Hematopoietic multipotent progenitor cell treated with erythropoietin and hydrocortisone succinate and interleukin-3 and kit ligand, for 6 days (in vitro differentiated cells): ENCODE results near the gene C16orf92.

Experiments
- DNase-seq: peaks from one replicate; pipeline ENCODE4 v3.0.0-alpha.2; 2015

The C16orf92 gene

DNA sequence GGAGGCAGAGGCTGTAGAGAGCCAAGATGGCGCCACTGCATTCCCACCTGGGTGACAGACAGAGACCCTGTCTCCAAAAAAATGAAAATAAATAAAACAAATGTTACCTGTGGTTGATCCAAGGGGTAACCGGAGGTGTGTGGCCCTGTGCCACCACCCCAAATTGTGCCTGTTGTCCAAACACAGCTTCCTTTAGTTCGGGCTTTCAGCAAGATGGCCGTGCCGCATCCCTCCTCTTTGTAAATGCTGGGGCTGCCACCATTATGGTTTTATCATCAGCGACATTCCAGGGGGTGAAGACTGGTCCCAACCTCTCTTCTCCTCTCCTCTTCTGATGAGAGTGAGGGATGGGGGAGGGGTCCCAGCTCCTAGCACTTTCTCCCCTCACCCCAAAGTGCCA, at the start of gene C16orf92:
TSS of gene C16orf92 (plus strand) at position 312 of the 400 bp plus-strand sequence. CDS start 143 bp downstream, outside the sequence.
- DNase-seq: no peak

DNA sequence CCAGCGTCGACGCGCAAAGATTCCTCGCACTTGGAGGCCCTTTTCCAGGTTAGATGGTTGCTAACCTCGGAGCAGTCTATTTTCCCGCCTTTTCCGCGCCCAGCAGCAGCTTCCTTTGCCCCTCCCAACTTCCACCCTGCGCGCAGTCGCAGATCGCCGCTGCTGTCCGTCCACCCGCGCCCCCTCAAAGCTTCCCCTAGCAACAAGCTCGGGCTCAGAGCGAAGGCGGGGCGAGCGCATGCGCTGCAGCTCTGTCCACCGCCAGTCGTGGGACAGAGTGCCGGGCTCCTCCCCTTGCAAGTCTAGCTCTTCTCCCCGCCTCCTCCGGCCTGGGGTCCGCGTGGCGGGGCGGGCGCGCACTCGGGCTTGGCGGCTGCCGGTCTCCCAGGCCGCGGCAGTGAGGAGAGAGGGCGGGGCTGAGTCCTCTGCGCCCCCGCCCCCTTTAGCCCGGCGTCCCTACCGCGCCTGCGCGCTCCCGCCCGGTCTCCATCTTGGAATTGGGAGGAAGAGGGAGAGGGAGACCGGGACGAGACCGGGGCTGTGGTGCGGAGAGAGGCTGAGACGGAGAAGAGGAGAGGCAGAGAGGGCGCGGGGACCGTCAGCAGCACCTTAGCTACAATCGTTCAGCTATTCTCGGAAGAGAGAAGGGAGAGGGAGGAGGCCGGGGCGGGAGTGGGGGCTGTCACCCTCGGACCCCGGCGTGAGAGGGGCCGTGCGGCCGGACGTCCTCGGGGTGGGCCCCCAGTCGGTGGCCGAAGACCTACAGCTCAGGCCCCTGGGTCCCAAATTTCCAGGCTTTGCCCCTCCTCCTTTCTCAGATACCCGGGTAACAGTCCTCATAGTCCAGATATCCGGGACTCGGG, 49.4 kb upstream of the C16orf92 start, which contains the start of gene TAOK2:
TSS of gene TAOK2 (plus strand) at position 485 of the 863 bp plus-strand sequence. CDS start 3,905 bp downstream, outside the sequence.
- DNase-seq: peak; percentile 99

- peak; percentile 51 for DNase-seq
These were observed 48.5 kb upstream of the C16orf92 start for GRCh38 chr16:29974291-29975133.

GRCh38 chr16:29975134-29975538, 47.9 kb upstream of the C16orf92 start:
- no peak for DNase-seq

DNA sequence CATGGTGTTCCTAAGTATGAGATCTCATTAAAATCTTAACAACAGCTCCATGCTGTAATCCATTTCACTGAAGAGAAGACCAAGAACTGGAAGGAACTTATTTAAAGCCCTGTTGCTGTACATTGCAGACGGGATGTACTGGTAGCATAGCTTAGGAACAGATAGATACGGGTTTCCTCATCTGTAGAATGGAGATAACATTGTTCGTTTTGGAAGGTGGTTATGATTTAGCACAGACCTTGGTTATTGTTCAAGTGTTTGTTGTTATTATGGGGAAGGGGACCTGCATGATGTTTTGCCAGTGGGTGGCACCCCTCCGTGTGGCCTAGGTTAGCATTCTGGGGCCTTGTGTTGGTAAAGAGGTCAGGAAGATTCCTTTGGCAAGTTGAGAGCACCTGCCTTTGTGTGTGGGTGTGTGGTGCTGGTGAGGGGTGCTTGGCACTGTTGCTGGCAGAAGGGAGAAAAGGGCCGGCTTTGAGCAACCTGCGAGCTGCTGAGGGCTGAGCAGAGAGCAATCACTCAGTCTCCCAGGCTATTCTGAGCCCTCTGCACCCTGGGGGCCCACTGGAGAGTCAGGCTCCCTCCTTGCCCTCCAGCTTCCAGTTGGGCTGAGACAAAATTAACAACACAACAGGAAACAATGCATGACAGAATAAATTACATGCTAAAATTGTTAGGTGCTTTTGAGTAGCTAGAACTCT, 47.0 kb upstream of the C16orf92 start:
- peak; percentile 73 for DNase-seq

GRCh38 chr16:29977063-29977825, 45.8 kb upstream of the C16orf92 start:
- DNase-seq: no peak

DNA sequence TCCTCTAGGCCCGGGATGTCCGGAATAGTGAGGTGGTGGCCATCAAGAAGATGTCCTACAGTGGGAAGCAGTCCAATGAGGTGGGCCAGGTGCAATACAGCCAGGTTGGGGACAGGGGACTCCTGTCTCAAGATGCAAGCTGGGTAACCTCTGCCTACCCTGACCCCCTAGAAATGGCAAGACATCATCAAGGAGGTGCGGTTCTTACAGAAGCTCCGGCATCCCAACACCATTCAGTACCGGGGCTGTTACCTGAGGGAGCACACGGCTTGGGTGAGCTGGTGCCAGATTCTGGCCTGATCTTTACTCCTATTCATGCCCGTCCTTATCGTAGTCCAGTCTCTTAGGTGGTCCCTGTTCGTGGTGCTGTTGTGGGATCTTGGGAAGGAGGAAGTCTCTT, 44.9 kb upstream of the C16orf92 start:
- no peak for DNase-seq

DNA sequence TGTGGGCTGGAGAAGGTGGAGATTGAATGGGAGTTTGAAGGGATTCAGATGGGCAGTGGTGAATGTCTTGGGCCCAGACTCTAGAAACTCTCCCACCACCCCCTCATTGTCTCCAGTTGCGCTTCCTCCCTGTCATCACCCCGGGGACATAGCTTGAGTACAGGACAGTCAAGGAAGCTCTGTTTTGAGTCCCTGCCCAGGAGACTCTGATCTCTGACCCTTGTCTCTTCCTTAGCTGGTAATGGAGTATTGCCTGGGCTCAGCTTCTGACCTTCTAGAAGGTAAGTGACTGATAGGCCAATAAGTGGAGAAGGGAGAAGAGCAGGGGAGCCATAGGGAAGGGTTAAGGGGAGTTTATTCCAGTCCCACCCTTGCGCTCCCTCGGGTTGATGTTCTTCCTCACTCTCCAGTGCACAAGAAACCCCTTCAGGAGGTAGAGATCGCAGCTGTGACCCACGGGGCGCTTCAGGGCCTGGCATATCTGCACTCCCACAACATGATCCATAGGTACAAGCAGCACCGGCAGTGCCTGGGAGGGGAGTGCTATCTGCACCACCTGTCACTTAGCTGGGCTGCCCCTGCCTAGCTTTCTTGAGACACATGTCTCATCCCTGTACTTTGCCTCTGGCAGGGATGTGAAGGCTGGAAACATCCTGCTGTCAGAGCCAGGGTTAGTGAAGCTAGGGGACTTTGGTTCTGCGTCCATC, 44.3 kb upstream of the C16orf92 start:
- DNase-seq: no peak

- no peak for DNase-seq
These were observed 40.2 kb upstream of the C16orf92 start for GRCh38 chr16:29982560-29983419.

- DNase-seq: no peak
These were observed 39.4 kb upstream of the C16orf92 start for GRCh38 chr16:29983420-29984136.

DNA sequence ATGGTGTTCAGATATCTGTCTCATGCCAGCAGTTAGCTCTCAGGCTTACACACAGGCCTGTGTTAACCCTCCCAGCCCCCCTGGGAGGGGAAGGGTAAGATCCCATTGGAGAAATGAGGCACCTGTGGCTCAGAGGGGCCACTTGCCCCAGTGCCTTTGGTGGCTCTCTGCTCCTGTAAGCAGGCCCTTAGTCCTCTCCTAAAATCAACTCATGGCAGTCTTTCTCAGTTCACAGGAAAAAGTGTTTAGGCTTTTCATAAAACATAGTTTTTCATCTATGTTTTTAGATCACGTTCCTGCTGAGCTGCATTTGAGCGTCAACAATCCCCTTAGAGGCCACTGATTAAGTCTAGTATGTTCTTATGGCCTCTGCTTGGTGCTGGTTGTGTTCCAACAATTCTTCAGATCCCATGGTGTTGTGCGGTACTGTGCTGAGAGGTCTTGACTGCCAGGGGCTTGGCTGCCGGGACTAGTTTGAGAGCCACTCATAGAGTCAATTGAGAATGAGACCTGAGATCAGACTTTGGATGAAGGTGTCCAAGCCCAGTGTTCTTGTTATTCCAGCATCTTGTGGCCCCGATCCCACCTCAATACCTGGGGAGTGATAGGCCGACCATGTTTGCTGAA, 38.7 kb upstream of the C16orf92 start:
- no peak for DNase-seq

GRCh38 chr16:29984764-29985147, 38.2 kb upstream of the C16orf92 start:
- no peak for DNase-seq

GRCh38 chr16:29985271-29985811, 37.7 kb upstream of the C16orf92 start:
- DNase-seq: no peak

DNA sequence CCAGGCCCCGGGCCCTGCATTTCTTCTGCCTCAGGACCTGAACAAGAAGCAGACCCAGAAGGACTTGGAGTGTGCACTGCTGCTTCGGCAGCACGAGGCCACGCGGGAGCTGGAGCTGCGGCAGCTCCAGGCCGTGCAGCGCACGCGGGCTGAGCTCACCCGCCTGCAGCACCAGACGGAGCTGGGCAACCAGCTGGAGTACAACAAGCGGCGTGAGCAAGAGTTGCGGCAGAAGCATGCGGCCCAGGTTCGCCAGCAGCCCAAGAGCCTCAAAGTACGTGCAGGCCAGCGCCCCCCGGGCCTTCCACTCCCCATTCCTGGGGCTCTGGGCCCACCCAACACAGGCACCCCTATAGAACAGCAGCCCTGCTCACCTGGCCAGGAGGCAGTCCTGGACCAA, 36.8 kb upstream of the C16orf92 start:
- no peak for DNase-seq

DNA sequence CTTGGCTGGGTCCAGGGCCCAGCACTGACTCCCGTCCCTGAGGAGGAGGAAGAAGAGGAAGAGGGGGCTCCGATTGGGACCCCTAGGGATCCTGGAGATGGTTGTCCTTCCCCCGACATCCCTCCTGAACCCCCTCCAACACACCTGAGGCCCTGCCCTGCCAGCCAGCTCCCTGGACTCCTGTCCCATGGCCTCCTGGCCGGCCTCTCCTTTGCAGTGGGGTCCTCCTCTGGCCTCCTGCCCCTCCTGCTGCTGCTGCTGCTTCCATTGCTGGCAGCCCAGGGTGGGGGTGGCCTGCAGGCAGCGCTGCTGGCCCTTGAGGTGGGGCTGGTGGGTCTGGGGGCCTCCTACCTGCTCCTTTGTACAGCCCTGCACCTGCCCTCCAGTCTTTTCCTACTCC, 36.1 kb upstream of the C16orf92 start:
- no peak for DNase-seq

GRCh38 chr16:29987371-29988085, 35.5 kb upstream of the C16orf92 start:
- DNase-seq: no peak

DNA sequence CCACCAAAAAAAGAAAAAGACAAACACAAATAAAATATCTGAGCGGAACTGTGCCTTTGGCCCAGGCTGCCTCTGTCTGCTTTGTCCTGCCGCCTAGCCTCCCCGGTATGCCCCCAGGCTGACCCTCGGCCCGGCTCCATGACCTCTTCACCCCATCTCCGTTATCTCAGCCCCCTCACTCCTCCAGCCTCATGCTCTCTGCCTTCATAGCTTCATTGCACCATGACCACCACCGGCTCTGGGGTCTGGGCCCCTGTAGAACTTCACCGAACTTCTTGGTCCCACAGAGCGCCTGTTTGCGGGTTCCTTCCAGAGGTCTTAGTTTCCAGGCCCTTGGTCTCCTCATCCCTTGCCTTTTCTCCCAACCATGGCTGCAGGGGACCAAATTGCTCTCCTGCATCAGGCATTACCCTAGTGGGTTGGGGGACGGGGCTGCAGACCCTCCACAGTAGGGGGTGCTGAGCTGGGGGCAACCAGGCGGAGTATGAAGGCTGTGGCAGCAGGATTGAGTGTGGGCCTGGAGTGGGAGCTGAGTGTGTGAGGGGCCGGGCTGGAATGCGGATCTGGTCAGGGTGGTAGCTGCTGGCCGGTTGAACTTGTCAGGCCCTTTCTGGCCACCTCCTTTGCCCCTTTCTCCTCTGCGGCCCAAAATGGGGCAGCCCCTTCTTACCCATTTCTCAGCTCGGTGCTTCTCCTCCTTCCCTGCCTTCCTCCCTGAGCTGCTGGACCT, 34.5 kb upstream of the C16orf92 start:
- DNase-seq: no peak
